Caco-2 (cell line): ENCODE measurements around the gene CDC42BPA. TPM values are rescaled to one million over a fixed set of nuclear protein-coding genes. Genes with fewer than 3 reads are reported as not detected.
A peak's percentile ranks its signal among the peaks of the same experiment; 100 is the strongest.

ENCODE experiments used
- BruUV-seq: library from RNA; stranded (reverse); fragments of 400-500 nt; replicated peaks from 2 replicates; lab custom pipeline; 2021; lab: Mats Ljungman, UMichigan
- CTCF ChIA-PET: fragments of 300-600 bp; sonication (Branson Sonifier 250); formaldehyde crosslinking; loops from one replicate; lab custom pipeline; 2022; ENCODE audit warnings: antibody characterized with exemption; lab: Charles Lee
- POLR2A ChIA-PET: fragments of 300-600 bp; sonication (Branson Sonifier 250); formaldehyde crosslinking; loops from one replicate; lab custom pipeline; 2022; ENCODE audit warnings: antibody characterized with exemption; lab: Charles Lee
- DNase-seq, 2 experiments: peaks; one replicate each; pipeline versions ENCODE4 v3.0.0 to v3.0.0-alpha.2; 2020 to 2022
- H3K27me3 ChIP-seq: replicated peaks from 2 replicates; pipeline ENCODE4 v1.6.0; 2011; ENCODE audit warnings: low read length; ENCODE audit not compliant: control insufficient read depth, insufficient read depth
- H3K36me3 ChIP-seq: 2 replicates; pipeline ENCODE4 v1.5.1; 2011; ENCODE audit warnings: low read length; ENCODE audit not compliant: control insufficient read depth, insufficient read depth
- H3K4me1 ChIP-seq: fragments of 250-450 bp; sonication (Bioruptor Pico); 2 replicates; pipeline ENCODE4 v1.5.1; 2020; ENCODE audit warnings: mild to moderate bottlenecking
- H3K4me3 ChIP-seq: 2 replicates; pipeline ENCODE4 v1.5.1; 2011; ENCODE audit warnings: low read depth, mild to moderate bottlenecking, control low read depth, low read length
- H3K9me3 ChIP-seq: fragments of 250-450 bp; sonication (Bioruptor Pico); 2 replicates; pipeline ENCODE4 v1.5.1; 2020; ENCODE audit warnings: mild to moderate bottlenecking, moderate library complexity
- H3K27ac Mint-ChIP-seq: one replicate; pipeline ENCODE4 v1.8.0; 2022; ENCODE audit warnings: mixed read lengths; ENCODE audit not compliant: unreplicated experiment
- H3K27me3 Mint-ChIP-seq: one replicate; pipeline ENCODE4 v1.8.0; 2022; ENCODE audit warnings: mixed read lengths; ENCODE audit not compliant: insufficient read depth, unreplicated experiment
- H3K36me3 Mint-ChIP-seq: one replicate; pipeline ENCODE4 v1.8.0; 2022; ENCODE audit warnings: mild to moderate bottlenecking, mixed read lengths; ENCODE audit not compliant: insufficient read depth, unreplicated experiment
- H3K4me1 Mint-ChIP-seq: one replicate; pipeline ENCODE4 v1.8.0; 2022; ENCODE audit warnings: low read depth, mixed read lengths; ENCODE audit not compliant: unreplicated experiment
- H3K4me3 Mint-ChIP-seq: one replicate; pipeline ENCODE4 v1.8.0; 2022; ENCODE audit warnings: mild to moderate bottlenecking, moderate library complexity, mixed read lengths; ENCODE audit not compliant: unreplicated experiment
- H3K9me3 Mint-ChIP-seq: one replicate; pipeline ENCODE4 v1.8.0; 2022; ENCODE audit warnings: mixed read lengths; ENCODE audit not compliant: unreplicated experiment
- intact Hi-C: fragments of 100-400 bp; cut with micrococcal nuclease; formaldehyde crosslinking; loops from one replicate; pipeline ENCODE4 v1.10.0; 2022; ENCODE audit not compliant: unreplicated experiment
- total RNA-seq: library from RNA; stranded (reverse); gene quantifications from 2 replicates; pipeline ENCODE4 v1.2.3, GENCODE V29; 2022
- TF ChIP-seq, protein P1 (sequence below), 2 experiments: fragments of 200-600 bp in 1 of 2; IDR thresholded peaks; 1 replicate in 1 of 2; 2 replicates in 1 of 2; pipeline versions ENCODE4 v1.5.1 to v1.8.0; 2011 to 2022; ENCODE audit warnings: antibody characterized with exemption in 1 of 2, control low read depth in 1 of 2, inconsistent platforms in 1 of 2, low read depth in 1 of 2, low read length in 1 of 2, mild to moderate bottlenecking in 1 of 2, moderate library complexity in 1 of 2; ENCODE audit not compliant: insufficient read depth in 1 of 2, severe bottlenecking in 1 of 2, unreplicated experiment in 1 of 2

CDC42BPA gene
- total RNA-seq, 1 experiment from 2014 or later: 38.3 TPM

DNA sequence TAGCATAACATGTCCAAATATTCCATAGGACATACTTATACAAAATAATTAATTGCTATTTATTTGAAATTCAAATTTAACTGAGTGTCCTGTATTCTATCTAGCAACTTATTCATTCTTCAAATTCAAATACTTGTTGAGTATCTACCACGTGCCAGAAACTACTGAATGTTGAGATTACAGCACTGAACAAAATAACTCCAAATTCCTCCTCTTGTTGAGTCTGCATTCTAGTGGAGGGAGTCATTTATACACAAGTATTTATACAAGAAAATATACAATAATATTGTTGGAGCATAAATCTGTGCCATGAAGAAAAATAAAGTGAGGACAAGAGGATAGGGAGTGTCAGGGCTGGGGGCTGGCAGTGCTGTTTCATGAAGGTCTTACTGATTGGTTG, 43.7 kb upstream of the CDC42BPA start:
- ChIA-PET POLR2A (no interaction called here), CTCF (no interaction called here)
- Histone ChIP-seq H3K9me3 (0 out of 2 replicates have a peak, but pooled peaks cover 5% of the 10 kb centered on the region), H3K36me3 (no peaks in the 10 kb centered on the region), H3K4me1 (peaks cover 10% of the 10 kb centered on the region), H3K27me3 (no peaks in the 10 kb centered on the region), H3K4me3 (no peak overlapping the region)
- Mint-ChIP-seq H3K9me3 (no peaks in the 10 kb centered on the region), H3K27ac (no peak overlapping the region), H3K27me3 (no peaks in the 10 kb centered on the region), H3K4me3 (no peak overlapping the region), H3K4me1 (peaks cover 4% of the 10 kb centered on the region), H3K36me3 (no peaks in the 10 kb centered on the region)
- DNase-seq: no peak
- TF ChIP-seq, protein P1, sequence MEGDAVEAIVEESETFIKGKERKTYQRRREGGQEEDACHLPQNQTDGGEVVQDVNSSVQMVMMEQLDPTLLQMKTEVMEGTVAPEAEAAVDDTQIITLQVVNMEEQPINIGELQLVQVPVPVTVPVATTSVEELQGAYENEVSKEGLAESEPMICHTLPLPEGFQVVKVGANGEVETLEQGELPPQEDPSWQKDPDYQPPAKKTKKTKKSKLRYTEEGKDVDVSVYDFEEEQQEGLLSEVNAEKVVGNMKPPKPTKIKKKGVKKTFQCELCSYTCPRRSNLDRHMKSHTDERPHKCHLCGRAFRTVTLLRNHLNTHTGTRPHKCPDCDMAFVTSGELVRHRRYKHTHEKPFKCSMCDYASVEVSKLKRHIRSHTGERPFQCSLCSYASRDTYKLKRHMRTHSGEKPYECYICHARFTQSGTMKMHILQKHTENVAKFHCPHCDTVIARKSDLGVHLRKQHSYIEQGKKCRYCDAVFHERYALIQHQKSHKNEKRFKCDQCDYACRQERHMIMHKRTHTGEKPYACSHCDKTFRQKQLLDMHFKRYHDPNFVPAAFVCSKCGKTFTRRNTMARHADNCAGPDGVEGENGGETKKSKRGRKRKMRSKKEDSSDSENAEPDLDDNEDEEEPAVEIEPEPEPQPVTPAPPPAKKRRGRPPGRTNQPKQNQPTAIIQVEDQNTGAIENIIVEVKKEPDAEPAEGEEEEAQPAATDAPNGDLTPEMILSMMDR (IDR thresholded peaks at IDR 0.05; ENCODE audit: insufficient read depth in 1 of 2, low read depth in 1 of 2, low read length in 1 of 2, severe bottlenecking in 1 of 2, unreplicated experiment in 1 of 2): no peak
- BruUV-seq: no TSS peak
- intact Hi-C loops: no loop called here

DNA sequence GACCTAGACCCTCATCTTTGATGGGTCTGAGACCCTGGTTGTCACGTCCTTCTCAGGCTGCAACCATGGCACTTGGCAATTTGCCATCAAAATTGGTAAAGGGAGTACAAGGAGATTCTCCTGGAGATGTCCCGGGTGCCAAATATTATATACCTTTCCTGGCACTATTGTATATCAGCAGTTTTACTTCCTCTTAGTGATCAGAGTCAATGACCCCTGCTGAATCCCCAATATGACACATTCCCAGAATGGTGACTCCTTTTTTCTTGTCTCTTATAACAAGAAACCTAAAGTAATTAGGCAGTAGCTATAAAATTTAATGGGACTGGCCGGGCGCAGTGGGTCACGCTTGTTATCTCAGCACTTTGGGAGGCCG, 39.6 kb upstream of the CDC42BPA start:
- Histone ChIP-seq H3K4me3 (no peak overlapping the region), H3K27me3 (no peaks in the 10 kb centered on the region), H3K4me1 (peaks cover 17% of the 10 kb centered on the region), H3K9me3 (no peaks in the 10 kb centered on the region), H3K36me3 (no peaks in the 10 kb centered on the region)
- TF ChIP-seq, protein P1 (IDR thresholded peaks at IDR 0.05; ENCODE audit: insufficient read depth in 1 of 2, low read depth in 1 of 2, low read length in 1 of 2, severe bottlenecking in 1 of 2, unreplicated experiment in 1 of 2): no peak
- BruUV-seq: no TSS peak
- H3K4me3 Mint-ChIP-seq: no peak overlapping the region
- H3K4me1 Mint-ChIP-seq: peaks cover 12% of the 10 kb centered on the region
- no peaks in the 10 kb centered on the region for H3K36me3 Mint-ChIP-seq
- peak overlapping the region; percentile 69 for H3K27ac Mint-ChIP-seq
- H3K9me3 Mint-ChIP-seq: no peaks in the 10 kb centered on the region
- ChIA-PET POLR2A (no interaction called here), CTCF (interaction anchor here (0.6 to 0.7 kb wide), 3 partner anchors 23 to 950 kb away, joined by 3 to 8 read pairs (median 4); partner anchors contain the start of gene PARP1)
- no peak for DNase-seq
- H3K27me3 Mint-ChIP-seq: no peaks in the 10 kb centered on the region
- intact Hi-C loops: no loop called here

DNA sequence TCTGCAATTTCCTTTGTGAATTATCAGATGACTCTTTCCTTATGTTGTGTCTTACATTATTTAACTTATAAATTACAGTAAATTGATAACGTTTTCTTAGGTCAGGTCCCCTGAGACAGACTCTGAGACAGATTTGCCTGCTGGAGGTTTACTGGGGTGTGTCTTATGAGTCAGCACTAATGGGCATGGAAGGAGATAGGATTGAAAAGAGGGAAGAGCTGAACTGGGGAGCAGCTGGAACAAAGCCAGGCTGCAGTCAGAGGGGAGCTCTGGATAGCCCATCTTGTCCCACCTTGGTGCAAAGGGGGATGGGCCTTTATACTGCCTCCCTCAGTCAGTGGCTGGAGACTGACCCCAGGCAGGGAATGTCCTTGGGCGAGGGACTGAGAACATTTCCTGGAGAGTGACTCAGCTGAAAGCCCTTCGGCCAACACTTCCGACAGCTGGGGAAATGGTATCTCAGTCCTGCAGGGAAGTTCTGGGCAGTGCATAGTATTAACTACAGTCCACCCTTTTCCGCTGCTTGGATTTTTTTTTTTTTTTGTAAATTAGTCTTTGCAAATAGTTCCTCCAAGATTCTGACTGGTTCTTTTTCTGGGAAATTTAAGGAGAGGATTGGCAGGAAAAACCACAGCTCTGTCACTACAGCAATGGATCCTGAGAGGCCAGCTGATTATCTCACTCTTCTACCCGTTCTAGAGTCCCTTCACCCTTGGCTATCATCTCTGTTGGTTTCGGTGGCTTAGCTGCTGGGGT, 39.1 kb upstream of the CDC42BPA start:
- TF ChIP-seq, protein P1 (IDR thresholded peaks at IDR 0.05; ENCODE audit: insufficient read depth in 1 of 2, low read depth in 1 of 2, low read length in 1 of 2, severe bottlenecking in 1 of 2, unreplicated experiment in 1 of 2): no peak
- ChIA-PET POLR2A (no interaction called here), CTCF (interaction anchor here (0.6 to 0.7 kb wide), 2 partner anchors 807 to 949 kb away, joined by 3 to 4 read pairs; partner anchors contain the start of gene PARP1)
- Mint-ChIP-seq H3K4me1 (peaks cover 12% of the 10 kb centered on the region), H3K9me3 (no peaks in the 10 kb centered on the region), H3K27ac (peak overlapping the region; percentile 69), H3K36me3 (no peaks in the 10 kb centered on the region), H3K27me3 (no peaks in the 10 kb centered on the region), H3K4me3 (no peak overlapping the region)
- Histone ChIP-seq H3K36me3 (no peaks in the 10 kb centered on the region), H3K4me3 (no peak overlapping the region; the same call in 1 of the 2 replicates), H3K9me3 (no peaks in the 10 kb centered on the region), H3K27me3 (no peaks in the 10 kb centered on the region), H3K4me1 (peaks cover 17% of the 10 kb centered on the region)
- BruUV-seq: no TSS peak
- intact Hi-C loops: no loop called here
- peak; percentile 32 to 67 for DNase-seq
